G401 (cell line): ENCODE results near the gene SUPT16H. TPM values are rescaled to one million over a fixed set of nuclear protein-coding genes. Genes with fewer than 3 reads are reported as not detected.
"Not testable (repeated sequence)": the region's sequence is repeated elsewhere in the genome, so short reads cannot be mapped to it uniquely, and the experiment has no call there.

Experiments used
- DNase-seq: peaks from one replicate; pipeline ENCODE4 v3.0.0-alpha.2; 2015; ENCODE audit warnings: low spot score
- in situ Hi-C: cut with HindIII; loops from 2 replicates; pipeline ENCODE4 v1.10.0; 2016; ENCODE audit warnings: low sequenced_read_pairs, mixed read lengths
- total RNA-seq: library from RNA; depleted of rRNA; stranded (reverse); fragments of >200 nt; shearing (Covaris generic); gene quantifications from 2 replicates; pipeline ENCODE4 v1.2.3, GENCODE V29; 2014

The SUPT16H gene
- total RNA-seq, 1 experiment from 2014 or later, result 87.7 TPM

DNA sequence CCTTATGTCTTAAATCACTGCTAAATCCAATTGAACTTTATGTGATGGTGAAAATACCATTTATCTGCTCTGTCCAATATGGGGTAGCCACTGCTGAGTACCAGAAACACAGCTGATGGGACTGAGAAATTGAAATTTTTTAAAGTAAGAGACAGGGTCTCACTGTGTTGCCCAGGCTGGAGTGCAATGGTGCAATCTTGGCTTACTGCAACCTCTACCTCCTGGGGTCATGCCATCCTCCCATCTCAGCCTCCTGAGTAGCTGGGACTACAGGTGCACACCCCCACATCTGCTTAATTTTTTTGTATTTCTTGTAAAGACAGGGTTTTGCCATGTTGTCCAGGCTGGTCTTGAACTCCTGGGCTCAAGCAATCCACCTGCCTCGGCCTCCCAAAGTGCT, 11.0 kb downstream of the SUPT16H start:
- in situ Hi-C loops, DNase-seq: not testable (repeated sequence)

DNA sequence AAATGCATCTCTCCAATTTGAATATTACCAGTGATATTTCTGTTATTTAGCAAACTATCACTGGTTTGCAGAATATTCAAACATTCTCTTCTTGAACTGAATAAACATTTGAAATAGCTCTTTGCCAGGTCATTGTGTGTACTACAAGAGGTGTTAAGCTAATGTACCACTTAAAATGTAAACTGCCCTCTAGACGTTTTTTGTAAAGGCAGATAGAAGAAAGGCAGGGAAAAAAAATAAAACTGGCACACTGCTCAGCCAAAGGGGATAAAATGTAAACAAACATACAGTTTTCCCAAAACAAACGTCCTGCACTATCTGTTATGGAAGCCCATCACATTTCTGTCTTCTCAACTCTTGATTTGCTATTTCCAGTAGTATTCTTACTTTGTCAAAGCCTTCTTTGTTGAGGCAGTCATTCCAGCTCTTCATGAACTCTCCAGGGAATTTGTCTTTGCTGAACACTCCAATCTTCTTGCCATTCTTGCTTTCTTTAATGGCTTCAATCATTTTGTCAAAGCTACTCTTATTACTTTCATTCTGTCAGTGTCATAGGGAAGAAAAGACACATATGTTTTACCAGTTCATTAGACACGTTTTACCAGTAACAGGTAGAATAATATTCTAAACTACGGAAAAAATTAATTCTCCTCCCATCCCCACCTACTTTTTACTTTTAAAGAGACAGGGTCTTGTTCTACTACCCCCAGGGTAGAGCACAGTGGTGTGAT, 13.7 kb downstream of the SUPT16H start:
- in situ Hi-C loops, result no loop called here
- no peak for DNase-seq

DNA sequence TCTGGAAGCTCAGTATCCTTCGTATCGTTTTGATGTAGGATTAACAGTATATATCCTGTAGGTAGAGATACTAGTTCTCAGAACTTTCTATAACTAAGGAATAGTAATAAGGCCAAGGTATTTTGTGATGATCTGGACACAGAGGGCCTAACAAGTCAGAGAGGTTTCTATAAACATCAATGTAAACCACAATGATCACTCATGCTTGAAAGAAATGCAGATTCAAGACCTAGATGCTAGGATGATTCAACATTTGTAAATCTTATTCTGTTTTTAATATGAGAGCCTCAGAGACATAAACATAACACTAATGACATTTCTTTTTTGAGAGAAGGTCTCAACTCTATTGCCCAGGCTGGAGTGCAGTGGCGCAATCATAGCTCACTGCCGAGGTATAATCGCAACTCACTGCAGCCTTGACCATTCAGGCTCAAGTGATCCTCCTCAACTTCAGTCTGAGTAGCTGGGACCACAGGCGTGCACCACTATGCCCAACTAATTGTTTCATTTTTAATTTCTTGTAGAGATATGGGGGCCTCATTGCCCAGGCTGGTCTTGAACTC, 16.2 kb downstream of the SUPT16H start:
- no peak for DNase-seq
- in situ Hi-C loops, result no loop called here

- in situ Hi-C loops, result no loop called here
- DNase-seq, result no peak
Observed at GRCh38 chr14:21356511-21356910, 27.3 kb downstream of the SUPT16H start.

GRCh38 chr14:21352587-21352986, 31.2 kb downstream of the SUPT16H start:
- DNase-seq, result no peak
- in situ Hi-C loops, result no loop called here

DNA sequence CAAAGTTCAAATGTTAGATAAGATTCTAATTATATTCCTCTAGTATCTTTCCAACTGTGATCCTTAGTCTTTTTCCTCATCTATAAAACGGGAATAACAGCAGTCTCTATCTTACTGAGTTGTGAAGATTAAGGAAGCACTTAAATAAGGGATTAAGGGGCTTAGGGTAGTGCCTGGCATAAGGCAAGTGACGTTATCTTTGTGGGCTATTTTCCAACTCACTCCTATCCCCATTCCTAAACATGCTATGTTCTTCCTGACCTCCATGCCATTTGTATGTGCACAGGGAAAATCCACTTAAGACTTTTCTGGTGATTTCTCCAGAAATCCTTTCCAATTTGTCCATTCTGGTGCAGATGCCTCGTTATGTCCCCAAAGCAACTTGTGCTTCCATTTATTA, 33.3 kb downstream of the SUPT16H start:
- in situ Hi-C loops, result no loop called here
- no peak for DNase-seq

- DNase-seq, result no peak
- in situ Hi-C loops, result no loop called here
Observed at GRCh38 chr14:21347201-21347600, 36.6 kb downstream of the SUPT16H start.

DNA sequence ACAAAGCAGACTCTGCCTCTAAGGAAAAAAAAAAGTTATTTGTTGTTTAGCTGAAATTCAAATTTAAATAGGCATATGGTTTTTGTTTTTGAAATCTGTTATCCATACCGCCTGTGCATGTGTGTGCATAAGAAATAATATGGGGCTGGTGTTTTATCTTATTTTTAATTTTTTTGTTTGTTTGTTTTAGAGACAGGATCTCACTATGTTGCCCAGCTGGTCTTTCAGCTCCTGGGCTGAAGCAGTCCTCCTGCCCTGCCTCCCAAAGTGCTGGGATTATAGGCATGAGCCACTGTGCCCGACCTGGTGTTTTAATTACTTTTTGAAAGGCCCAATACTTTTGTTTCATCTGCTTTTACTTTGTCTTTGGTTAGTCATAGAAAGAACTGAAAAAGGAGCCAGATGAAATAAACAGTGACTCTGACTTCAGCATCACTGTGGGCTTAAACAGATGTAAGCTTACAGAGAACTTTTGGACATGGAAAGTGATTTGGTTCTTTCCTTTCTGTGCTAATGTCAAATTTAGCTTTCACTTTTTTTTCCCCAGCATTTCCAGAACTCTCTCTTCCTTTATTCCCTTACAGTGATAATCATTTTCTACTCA, 37.2 kb downstream of the SUPT16H start:
- in situ Hi-C loops, result no loop called here
- DNase-seq, result no peak

GRCh38 chr14:21343035-21343794, 40.6 kb downstream of the SUPT16H start:
- DNase-seq, result no peak
- in situ Hi-C loops, result no loop called here

DNA sequence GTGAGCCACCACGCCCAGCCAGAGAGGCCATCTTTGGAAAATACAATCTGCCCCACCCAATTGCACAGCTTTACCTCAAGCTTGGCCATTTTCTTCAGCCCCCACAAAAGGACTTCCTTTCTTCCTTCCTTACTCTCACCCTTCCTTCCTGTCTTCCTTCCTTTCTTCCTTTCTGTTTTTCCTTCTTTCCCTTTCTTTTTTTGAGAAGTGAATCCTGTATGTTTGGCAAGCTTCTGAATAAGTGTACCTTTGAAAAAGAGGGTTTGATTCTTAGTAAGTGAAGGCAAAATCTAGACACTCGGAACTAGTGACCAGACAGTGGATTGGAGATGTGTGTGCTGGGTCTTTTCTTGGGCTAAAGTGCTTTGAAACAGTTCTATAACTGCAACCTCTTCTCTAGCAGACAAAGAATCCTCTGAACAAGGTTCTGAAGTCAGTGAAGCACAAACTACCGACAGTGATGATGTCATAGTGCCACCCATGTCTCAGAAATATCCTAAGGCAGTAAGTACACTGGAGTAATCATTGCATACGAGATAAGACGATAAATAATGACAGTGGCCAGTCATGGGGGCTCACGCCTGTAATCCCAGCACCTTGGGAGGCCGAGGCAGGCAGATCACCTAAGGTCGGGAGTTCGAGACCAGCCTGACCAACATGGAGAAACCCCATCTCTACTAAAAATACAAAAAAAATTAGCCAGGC, 49.5 kb downstream of the SUPT16H start:
- no peak for DNase-seq
- in situ Hi-C loops, result no loop called here

GRCh38 chr14:21332950-21333349, 50.9 kb downstream of the SUPT16H start:
- in situ Hi-C loops, result no loop called here
- no peak for DNase-seq

DNA sequence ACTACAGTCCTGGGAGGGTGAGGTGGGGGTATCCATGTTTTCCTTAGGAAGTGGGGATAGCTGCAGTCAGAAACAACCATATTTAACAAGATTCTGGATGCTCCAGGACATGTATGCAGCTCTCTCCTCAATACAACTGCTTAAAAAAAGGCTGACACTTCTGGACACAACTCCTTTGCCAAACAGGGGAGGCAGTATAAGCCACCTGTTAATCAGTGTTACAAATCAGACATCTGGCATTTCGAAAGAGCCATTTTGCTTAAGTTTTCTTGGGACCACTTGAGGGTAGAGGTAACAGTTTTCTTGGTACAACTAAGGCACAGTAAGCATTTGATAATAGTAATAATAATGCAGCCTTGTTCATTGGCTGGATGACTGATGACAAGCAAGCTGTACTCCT, 56.8 kb downstream of the SUPT16H start:
- in situ Hi-C loops, result no loop called here

GRCh38 chr14:21322716-21323115, 61.1 kb downstream of the SUPT16H start:
- DNase-seq, result no peak
- in situ Hi-C loops, result no loop called here

More for the DNA sequence above, 56.8 kb downstream of the SUPT16H start:
- DNase-seq, result no peak

DNA sequence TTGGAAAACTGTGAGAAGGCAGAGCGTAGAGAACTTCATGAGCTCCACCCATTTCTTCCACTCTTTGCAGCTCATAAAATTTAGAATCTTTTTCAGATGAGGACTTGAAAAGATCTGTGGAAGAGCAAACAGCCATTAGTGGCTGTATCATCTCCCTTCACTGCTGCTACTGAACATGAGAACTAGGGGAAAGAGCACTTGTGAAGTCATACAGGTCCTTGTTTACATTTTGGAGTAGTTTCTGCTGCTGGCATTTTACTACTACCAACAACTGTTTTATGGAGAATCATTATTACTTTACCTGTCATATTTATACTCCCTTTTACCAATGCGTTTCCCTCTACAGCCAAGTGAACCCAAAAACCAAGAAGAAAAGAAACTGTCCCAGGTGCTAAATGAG, 62.9 kb downstream of the SUPT16H start:
- in situ Hi-C loops, result no loop called here
- no peak for DNase-seq

DNA sequence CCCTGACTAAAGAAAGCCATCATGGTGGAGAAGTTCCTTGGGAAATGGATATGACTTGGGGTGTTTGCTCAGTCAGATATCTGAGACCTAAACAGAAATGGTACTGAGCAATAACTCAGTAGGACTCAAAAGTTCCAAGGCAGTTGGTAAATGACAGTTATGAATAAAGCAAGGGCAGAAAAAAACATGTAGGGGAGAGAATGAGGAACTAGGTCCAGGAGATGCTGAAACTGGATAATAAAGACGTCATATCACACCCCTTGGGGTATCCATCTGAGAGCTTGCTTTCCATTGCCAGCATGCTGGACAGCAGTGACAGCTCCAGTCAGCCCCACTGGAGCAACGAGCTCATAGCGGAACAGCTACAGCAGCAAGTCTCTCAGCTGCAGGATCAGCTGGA, 66.4 kb downstream of the SUPT16H start:
- no peak for DNase-seq
- in situ Hi-C loops, result no loop called here

DNA sequence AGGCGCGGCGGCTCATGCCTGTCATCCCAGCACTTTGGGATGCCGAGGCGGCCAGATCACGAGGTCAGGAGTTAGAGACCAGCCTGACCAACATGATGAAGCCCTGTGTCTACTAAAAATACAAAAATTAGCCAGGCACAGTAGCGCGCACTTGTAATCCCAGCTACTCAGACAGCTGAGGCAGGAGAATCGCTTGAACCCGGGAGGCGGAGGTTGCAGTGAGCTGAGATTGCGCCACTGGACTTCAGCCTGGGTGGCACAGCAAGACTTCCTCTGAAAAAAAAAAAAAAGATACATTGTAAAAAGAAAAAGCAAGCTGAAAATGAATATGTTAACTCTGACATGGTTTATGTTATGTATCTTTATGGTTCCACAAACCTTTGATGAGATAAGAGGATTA, 70.3 kb downstream of the SUPT16H start:
- DNase-seq, result no peak
- in situ Hi-C loops, result no loop called here

- DNase-seq, result no peak
- in situ Hi-C loops, result no loop called here
Observed at GRCh38 chr14:21311614-21312013, 72.2 kb downstream of the SUPT16H start.

GRCh38 chr14:21309956-21310355, 73.9 kb downstream of the SUPT16H start:
- in situ Hi-C loops, result no loop called here

DNA sequence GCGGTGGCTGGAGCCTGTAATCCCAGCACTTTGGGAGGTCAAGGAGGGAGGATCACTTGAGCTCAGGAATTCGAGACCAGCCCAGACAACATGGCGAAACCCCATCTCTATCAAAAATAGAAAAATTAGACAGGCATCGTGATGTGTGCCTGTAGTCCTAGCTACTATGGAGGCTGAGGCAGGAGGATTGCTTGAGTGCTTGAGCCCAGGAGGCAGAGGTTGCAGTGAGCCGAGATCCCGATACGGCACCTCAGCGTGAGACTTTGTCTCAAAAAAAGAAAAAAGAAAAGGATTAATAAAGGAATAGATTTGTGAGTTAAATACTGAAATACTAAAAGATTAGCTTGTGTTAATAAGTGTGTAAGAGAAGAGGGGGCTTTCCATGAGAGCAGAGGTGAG, 74.6 kb downstream of the SUPT16H start:
- in situ Hi-C loops, result no loop called here
- no peak for DNase-seq

More at GRCh38 chr14:21309956-21310355, 73.9 kb downstream of the SUPT16H start:
- DNase-seq, result no peak
